H1 (cell line): ENCODE results near the gene ZFAND2B. TPM values are rescaled to one million over a fixed set of nuclear protein-coding genes. Genes with fewer than 3 reads are reported as not detected.

Experiments used
- ASH2L ChIP-seq: fragments of 200-600, 300-600 bp; sonication (generic); IDR thresholded peaks from one replicate; pipeline ENCODE4 v1.7.1; 2017; ENCODE audit warnings: low read length
- BCL11A ChIP-seq, 2 experiments: IDR thresholded peaks; one replicate each; pipeline ENCODE4 v1.6.1; 2011; ENCODE audit warnings: low read depth in 2 of 2, low read length in 2 of 2, mild to moderate bottlenecking in 2 of 2
- BRCA1 ChIP-seq: IDR thresholded peaks from 2 replicates; pipeline ENCODE4 v1.6.1; 2012; ENCODE audit warnings: low read depth, low read length, improper control_type of control experiment
- CBX8 ChIP-seq: fragments of 300-800, 300-1000 bp; sonication (generic); IDR thresholded peaks from 2 replicates; pipeline ENCODE4 v1.7.1; 2016; ENCODE audit warnings: low read depth, low read length, borderline replicate concordance
- CEBPB ChIP-seq: IDR thresholded peaks from 2 replicates; pipeline ENCODE4 v1.6.1; 2012; ENCODE audit warnings: low read depth, low read length
- CTBP2 ChIP-seq: IDR thresholded peaks from 2 replicates; pipeline ENCODE4 v1.7.0; 2011; ENCODE audit warnings: borderline replicate concordance, mild to moderate bottlenecking, moderate library complexity, mixed read lengths, low read length; ENCODE audit not compliant: insufficient read depth, insufficient read length
- E2F6 ChIP-seq: IDR thresholded peaks from 2 replicates; pipeline ENCODE4 v1.6.1; 2012; ENCODE audit warnings: inconsistent platforms
- EGR1 ChIP-seq: IDR thresholded peaks from 2 replicates; pipeline ENCODE4 v1.6.1; 2011; ENCODE audit warnings: low read depth, low read length, borderline replicate concordance
- FOSL1 ChIP-seq: IDR thresholded peaks from 2 replicates; pipeline ENCODE4 v1.6.1; 2011; ENCODE audit warnings: mild to moderate bottlenecking, low read depth, low read length, moderate library complexity; ENCODE audit not compliant: insufficient read depth
- KDM4A ChIP-seq: IDR thresholded peaks from one replicate; pipeline ENCODE4 v1.7.1; 2012; ENCODE audit warnings: low read depth, mild to moderate bottlenecking, moderate library complexity, low read length, inconsistent platforms; ENCODE audit not compliant: severe bottlenecking
- MAFK ChIP-seq: IDR thresholded peaks from 2 replicates; pipeline ENCODE4 v1.6.1; 2012; ENCODE audit warnings: low read depth, mild to moderate bottlenecking, improper control_type of control experiment, low read length
- PHF8 ChIP-seq: fragments of 200-600 bp; sonication (generic); conservative IDR thresholded peaks from 2 replicates; pipeline ENCODE4 v1.7.1; 2012; ENCODE audit warnings: low read depth, mild to moderate bottlenecking, inconsistent platforms, low read length, moderate library complexity
- POLR2A ChIP-seq, 2 experiments: IDR thresholded peaks; 1 replicate in 1 of 2; 2 replicates in 1 of 2; pipeline ENCODE4 v1.6.1; 2011; ENCODE audit warnings: low read depth in 2 of 2, low read length in 2 of 2, mild to moderate bottlenecking in 2 of 2; ENCODE audit errors: control extremely low read depth in 1 of 2
- RNF2 ChIP-seq: fragments of 200-900, 300-1000 bp; sonication (generic); IDR thresholded peaks from 2 replicates; pipeline ENCODE4 v1.7.1; 2016; ENCODE audit warnings: borderline replicate concordance, low read depth, mild to moderate bottlenecking, antibody characterized with exemption, low read length; ENCODE audit not compliant: poor library complexity, severe bottlenecking; ENCODE audit errors: missing control alignments
- SP2 ChIP-seq: IDR thresholded peaks from 2 replicates; pipeline ENCODE4 v1.6.1; 2012; ENCODE audit warnings: mild to moderate bottlenecking, low read length, inconsistent platforms
- SP4 ChIP-seq: IDR thresholded peaks from 2 replicates; pipeline ENCODE4 v1.6.1; 2012; ENCODE audit warnings: low read length, inconsistent platforms
- SUZ12 ChIP-seq: fragments of 200-600 bp; sonication (generic); IDR thresholded peaks from 2 replicates; pipeline ENCODE4 v1.6.1; 2012; ENCODE audit warnings: mild to moderate bottlenecking, inconsistent platforms, low read length, moderate library complexity, mixed read lengths
- TAF1 ChIP-seq: IDR thresholded peaks from 2 replicates; pipeline ENCODE4 v1.6.1; 2011; ENCODE audit warnings: mild to moderate bottlenecking, low read depth, low read length
- polyA plus RNA-seq, 7 experiments: library from polyadenylated mRNA; depleted of rRNA in 3 of 7; stranded (reverse) in 5 of 7; unstranded in 2 of 7; fragments of >200 nt in 5 of 7; fragments of 200-250 nt in 2 of 7; gene quantifications; 1 replicate in 5 of 7; 2 replicates in 1 of 7; 4 replicates in 1 of 7; pipeline versions ENCODE4 v1.2.1 to v1.2.3, GENCODE V29; 2011 to 2013; ENCODE audit warnings: missing spikeins in 2 of 7, mixed read lengths in 2 of 7
- total RNA-seq: library from RNA; stranded (reverse); fragmentation: NEBNext Ultra II Directional; extraction: Animal tissue kit (Norgen Biotek cat#: 25700); gene quantifications from 2 replicates; pipeline ENCODE4 v1.2.1, GENCODE V29; 2021
- TF ChIP-seq, protein P1 (sequence below): IDR thresholded peaks from 2 replicates; pipeline ENCODE4 v1.6.1; 2011; ENCODE audit warnings: low read length, improper control_type of control experiment
- TF ChIP-seq, protein P2 (sequence below): IDR thresholded peaks from 2 replicates; pipeline ENCODE4 v1.6.1; 2012; ENCODE audit warnings: low read length, inconsistent platforms

ZFAND2B gene
- total and polyA plus RNA-seq, 2 of the 8 experiments (the other 6 are each of a cell fraction or from before 2014, with no cell fraction given) = 16.0 to 17.9 TPM

- no peak for TF ChIP-seq SUZ12
- TF ChIP-seq RNF2 = no peak
- TF ChIP-seq TAF1 = peak; percentile 93
- TF ChIP-seq CBX8 = no peak
- TF ChIP-seq BRCA1 = no peak
- TF ChIP-seq, protein P1, sequence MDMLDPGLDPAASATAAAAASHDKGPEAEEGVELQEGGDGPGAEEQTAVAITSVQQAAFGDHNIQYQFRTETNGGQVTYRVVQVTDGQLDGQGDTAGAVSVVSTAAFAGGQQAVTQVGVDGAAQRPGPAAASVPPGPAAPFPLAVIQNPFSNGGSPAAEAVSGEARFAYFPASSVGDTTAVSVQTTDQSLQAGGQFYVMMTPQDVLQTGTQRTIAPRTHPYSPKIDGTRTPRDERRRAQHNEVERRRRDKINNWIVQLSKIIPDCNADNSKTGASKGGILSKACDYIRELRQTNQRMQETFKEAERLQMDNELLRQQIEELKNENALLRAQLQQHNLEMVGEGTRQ = no peak
- peak; percentile 48 for TF ChIP-seq ASH2L
- TF ChIP-seq BCL11A (IDR thresholded peaks at IDR 0.05; ENCODE audit: low read depth in 2 of 2, low read length in 2 of 2) = no peak
- TF ChIP-seq SP4 = peak; percentile 97
- TF ChIP-seq KDM4A = peak; percentile 86
- TF ChIP-seq CEBPB = no peak
- peak; percentile 60; the same call in 1 of the 2 replicates for TF ChIP-seq EGR1
- no peak for TF ChIP-seq MAFK
- TF ChIP-seq SP2 = peak; percentile 67; the same call in 1 of the 2 replicates
- TF ChIP-seq E2F6 = no peak
- TF ChIP-seq CTBP2 = peak; percentile 63
- TF ChIP-seq POLR2A (IDR thresholded peaks at IDR 0.05; ENCODE audit: control extremely low read depth in 1 of 2, low read depth in 2 of 2, low read length in 2 of 2) = peak; percentile 79 to 90
- TF ChIP-seq, protein P2, sequence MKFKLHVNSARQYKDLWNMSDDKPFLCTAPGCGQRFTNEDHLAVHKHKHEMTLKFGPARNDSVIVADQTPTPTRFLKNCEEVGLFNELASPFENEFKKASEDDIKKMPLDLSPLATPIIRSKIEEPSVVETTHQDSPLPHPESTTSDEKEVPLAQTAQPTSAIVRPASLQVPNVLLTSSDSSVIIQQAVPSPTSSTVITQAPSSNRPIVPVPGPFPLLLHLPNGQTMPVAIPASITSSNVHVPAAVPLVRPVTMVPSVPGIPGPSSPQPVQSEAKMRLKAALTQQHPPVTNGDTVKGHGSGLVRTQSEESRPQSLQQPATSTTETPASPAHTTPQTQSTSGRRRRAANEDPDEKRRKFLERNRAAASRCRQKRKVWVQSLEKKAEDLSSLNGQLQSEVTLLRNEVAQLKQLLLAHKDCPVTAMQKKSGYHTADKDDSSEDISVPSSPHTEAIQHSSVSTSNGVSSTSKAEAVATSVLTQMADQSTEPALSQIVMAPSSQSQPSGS = peak; percentile 50; the same call in 1 of the 2 replicates
- TF ChIP-seq FOSL1 = no peak
- TF ChIP-seq PHF8 = peak; percentile 48; the same call in 1 of the 2 replicates
These were observed 22.9 kb downstream of the ZFAND2B start, which contains the start of the genes ANKZF1 and ATG9A (continued) for GRCh38 chr2:219229305-219230058.
